Activated naive CD4-positive, alpha-beta T cell (primary cell): ENCODE results near the gene THY1.
"Not testable (repeated sequence)": the region's sequence is repeated elsewhere in the genome, so short reads cannot be mapped to it uniquely, and the experiment has no call there.

ENCODE experiments used
- DNase-seq, 4 experiments: peaks; one replicate each; lab custom pipeline; 2025; lab: John Stamatoyannopoulos, UW

The THY1 gene

DNA sequence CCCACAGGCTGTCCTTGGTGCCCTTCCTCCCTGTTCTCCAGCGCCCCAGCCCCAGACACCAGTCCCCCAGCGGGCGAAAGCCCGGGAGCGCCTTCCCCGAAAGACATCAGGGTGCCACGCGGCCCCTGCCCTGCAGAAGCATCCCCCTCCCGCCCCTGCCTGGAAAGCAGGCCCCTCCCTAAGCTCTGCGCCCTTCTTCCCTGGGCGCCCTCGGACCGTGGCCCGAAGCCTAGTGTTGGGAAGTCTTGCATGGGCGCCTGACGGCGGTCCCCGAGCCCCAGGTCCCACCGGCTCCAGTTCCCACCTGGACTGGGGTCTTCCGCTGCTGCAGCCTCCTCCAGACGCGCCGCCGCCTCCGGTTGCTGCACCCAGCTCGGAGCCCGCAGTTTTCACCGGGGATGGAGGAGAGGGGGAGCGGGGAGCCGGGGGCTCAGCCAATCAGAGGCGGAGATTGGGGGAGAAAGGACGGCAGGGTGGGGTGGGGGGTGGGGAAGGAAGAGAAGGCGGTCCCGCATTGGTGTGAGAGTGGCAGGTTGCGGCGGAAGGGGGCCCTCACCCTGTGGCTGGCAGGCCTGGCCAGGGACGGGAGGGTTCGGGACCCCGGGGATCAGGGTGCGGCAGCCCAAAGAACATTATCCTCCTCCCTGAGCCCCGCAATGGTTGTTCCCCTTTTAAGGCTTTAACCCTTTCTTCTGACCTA is at the start of gene THY1:
Gene THY1, minus strand, starts transcription at position 364 of the 700 bp plus-strand sequence. CDS start 2,267 bp downstream, outside the sequence.
- DNase-seq = no peak

DNA sequence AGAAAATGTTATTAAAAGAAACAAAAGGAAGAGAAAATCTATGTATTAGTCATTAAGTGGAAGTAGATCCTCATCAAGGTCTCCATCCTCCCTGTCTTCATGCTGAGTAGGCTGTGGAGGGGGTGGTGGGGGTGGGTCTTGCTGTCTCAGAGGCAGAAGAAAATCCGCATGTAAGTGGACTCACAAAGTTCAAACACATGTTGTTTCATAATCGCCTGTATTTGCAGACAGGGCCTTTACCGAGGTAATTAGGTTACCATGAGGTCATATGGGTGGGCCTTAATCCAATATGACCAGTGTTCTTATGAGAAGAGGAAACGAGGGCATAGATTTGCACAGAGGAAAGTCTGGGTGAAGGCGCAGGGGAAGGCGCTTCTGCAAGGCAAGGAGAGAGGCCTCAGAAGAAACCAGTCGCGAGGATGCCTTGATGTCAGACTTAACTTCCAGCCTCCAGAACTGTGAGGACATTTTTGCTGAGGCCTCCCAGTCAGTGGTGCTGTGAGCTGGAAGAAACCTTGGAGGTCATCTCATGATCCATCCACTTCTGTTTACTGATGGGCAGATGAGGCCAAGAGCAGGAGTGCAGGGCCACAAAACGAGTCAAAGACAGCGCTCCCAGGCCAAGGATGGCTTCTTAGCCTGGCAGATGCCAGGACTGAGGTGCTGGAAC is 49.3 kb upstream of the THY1 start:
- no peak for DNase-seq

DNA sequence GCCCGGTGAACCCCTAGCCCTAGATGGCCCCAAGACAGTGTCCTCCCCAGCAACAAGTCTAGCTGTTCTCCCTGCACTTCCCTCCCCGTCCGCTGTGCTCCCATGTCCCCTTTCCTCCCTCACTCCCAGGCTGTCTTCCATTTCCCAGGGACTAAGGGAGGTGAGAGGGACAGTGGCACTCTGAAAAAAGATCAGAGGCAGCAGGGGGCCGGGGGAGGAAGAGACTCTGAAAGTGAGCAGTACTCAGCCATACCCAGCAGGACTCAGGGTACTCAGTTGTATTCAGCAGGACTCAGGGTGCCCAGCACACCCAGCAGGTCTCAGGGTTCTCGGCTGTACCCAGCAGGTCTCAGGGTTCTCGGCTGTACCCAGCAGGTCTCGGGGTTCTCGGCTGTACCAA is 48.4 kb upstream of the THY1 start:
- DNase-seq = no peak

DNA sequence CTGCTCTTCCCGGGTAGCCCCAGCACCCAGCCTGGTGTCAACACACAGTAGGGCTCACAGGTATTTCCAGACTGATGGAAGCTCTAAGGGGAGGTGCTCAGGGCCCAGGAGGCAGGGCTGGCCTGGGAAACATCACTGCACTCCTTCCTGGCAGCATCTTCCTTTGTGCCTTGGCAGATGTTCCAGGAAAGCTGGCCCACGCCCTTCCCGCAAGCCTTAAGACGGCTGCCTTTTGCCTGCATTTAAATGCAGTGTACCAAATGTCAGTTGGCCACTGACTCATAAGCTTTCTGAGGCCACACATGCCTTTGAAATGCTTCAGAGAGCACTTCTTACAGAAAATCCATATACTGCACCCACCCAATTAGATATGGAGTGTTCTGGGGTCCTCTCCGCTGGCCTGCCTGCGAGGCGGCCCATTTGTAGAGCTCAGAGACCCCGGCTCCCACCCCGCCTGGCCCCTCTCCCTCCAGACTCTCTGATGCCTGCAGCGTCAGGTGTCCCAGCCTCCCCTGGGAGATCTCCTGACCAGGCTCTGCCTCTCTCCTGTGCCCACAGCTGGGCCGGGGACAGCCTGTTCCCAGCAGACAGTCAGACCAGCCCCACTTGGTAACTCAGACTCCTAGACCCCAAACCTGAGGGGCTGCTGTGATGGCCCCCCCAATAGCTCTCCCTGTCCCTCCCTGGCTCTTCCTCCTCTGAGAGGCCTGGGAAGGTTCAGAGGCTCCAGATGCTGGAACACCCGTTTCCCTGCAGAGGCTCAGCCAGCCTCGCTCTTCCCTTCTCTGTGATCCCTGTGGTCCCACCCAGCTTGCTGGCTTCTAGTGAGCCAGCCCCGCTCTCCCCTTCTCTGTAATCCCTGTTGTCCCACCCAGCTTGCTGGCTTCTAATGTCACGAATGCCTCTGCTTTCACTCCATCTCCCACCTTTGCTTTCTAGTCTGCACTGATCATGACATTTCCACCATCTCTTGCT is 47.6 kb upstream of the THY1 start:
- DNase-seq = no peak

DNA sequence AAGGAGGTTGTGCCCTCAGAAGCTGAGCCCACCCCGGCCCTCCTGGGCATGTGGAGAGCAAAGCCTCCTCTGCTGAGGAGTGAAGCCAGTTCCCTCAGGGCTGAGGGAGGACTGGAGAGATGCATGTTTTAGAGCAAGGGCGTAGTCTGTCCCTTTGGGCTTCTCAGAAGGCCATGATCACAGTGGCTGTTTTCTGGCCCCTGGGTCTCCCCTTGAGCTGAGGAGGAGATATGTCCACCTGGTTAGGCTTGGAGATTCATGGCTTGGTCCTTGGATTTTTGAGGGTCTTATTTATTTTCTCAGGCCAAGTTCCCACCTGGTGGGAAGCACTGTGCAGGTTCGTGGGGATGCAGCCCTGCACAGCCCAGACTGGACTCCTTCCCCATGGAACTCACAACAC is 46.5 kb upstream of the THY1 start:
- no peak for DNase-seq

DNA sequence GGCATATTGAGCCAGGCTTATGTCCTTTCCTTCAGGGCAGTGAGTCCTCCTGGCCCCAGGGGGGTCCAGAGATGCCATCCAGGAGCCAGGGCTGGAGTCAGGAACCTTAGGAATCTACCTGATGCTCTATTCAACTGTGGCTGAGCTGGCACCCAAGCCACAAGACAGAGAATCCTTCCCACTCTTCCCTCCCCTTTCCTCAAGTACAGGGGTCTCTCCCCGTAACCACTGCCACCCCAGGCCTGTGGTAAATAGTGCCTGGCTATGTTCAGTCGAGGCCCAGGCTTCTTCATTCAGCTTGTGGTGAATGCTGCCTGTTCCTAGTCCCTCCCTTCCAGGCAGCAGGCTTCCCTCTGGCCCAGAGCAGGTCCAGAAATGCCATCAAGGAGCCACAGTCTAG is 45.5 kb upstream of the THY1 start:
- DNase-seq = no peak

DNA sequence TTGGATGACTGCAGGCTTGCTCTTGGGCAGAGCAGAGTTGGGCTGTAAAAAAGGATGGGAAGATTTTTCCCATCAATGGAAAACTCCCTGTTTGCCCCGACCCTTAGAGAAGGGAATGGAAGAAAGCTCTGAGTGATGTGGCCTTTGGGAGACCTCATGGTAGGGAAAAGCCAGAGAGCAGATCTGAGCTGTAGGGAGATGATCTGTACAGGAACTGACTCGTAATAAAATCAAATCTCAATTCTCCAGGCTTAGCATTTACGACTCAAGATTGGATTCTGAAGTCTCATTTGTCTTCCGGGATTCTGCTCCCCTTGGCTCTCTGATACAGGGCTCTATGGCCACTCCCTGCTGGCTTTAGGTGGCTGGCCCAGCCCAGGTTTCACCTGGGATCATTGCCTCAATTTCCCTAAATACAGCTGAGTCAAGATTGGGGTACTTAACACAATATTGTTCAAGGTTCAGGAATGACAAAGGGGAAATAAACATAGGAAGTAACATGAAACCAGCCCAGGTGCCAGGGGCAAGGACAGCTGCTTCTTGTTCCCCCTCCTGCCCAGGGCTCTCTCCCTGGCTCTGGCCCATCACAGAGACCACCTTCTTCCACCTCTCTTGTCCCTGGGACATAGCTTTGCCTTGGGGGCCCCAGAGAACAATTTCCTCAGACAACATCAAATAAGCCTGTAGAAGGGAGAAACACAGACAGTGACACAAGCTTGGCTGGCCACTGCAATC is 38.4 kb upstream of the THY1 start:
- DNase-seq = no peak

DNA sequence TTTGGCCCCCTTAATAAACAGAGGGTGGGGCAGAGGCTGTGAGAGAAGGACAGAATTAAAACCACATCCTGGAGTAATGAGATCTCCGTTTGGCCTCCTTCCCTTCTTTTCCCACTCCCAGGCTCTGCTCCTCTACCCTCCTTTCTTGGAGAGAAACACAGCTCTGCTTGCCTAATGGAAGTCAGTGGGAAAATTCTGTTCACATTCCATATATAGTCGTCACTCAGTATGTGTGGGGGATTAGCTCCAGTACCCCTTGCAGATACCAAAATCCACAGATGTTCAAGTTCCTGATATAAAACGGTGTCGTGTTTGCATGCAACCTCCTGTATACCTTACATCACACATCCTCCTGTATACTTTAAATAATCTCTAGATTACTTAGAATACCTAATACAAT is 37.6 kb upstream of the THY1 start:
- DNase-seq = no peak

DNA sequence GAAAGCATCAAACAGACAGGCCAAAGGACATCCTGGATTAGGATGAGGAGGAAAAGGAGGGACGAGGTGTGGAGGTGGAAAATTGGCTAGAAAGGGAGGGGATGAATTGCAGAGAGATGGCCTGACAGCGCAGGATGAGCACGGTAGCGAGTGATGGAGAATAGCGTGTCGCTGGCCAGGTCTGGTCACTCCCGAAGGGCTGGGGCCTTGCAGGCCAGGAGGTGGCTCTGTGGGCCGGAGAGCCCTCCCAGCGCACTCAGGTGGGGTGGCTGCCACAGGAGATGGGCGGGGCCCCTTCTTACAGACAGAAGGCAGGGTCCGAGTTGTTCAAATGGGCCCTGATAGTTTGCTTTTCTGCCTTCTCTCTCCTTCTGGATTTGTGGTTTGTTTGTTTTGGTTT is 37.1 kb upstream of the THY1 start:
- no peak for DNase-seq

DNA sequence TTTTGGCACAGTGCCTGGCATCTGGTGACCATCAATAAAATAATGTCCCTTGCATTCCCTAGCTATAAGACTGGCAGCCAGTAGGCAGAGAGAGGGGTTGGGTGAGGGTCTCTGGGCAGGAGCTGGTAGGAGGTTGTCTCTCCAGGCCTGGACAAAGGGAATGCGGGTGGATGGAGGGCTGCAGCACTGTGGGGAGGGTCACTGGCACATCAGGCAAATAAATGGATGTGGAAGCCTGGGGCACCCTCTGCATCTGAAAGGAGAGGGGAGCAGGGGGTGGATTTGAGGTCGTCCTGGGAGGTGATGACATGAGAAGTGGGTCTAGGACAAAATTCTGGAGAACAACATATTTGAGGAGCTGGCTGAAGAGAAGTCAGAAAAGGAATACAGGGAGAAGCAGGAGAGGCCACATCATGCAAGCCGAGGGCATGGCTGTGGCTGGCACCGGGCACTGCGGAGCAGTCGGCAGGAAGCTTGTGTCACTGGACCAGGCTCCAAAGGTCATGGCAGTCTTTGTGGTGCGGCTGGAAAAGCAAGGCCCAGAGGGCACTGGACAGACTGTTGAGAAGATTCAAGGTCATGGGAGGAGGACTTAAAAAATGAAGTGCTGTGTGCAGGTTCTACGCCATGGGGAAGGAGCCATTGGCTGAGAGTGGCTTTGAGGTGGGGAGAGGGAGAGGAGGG is 36.5 kb upstream of the THY1 start:
- DNase-seq = no peak

DNA sequence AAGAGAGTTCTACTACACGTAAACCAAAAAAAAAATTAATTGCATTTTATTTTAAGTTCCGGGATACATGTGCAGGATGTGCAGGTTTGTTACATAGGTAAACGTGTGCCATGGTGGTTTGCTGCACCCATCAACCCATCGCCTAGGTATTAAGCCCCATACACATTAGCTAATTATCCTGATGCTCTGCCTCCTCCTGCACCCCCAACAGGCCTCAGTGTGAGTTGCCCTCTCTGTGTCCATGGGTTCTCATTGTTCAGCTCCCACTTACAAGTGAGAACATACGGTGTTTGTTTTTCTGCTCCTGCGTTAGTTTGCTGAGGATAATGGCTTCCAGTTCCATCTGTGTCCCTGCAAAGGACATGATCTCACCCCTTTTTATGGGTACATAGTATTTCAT is 32.7 kb upstream of the THY1 start:
- DNase-seq = not testable (repeated sequence)

DNA sequence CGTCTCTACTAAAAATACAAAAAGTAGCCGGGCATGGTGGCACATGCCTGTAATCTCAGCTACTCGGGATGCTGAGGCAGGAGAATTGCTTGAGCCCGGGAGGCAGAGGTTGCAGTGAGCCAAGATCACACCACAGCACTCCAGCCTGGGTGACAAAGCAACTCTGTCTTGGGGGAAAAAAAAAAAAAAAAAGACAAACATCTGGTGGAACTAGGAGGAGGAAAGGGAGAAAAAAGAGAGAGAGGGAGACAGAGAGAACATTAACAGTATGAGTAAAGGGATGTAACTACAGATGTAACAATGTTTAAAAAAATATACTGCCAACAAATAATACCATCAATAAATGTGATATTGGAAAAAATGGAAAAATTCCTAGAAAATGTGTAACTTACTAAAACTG is 32.3 kb upstream of the THY1 start:
- DNase-seq = not testable (repeated sequence)

DNA sequence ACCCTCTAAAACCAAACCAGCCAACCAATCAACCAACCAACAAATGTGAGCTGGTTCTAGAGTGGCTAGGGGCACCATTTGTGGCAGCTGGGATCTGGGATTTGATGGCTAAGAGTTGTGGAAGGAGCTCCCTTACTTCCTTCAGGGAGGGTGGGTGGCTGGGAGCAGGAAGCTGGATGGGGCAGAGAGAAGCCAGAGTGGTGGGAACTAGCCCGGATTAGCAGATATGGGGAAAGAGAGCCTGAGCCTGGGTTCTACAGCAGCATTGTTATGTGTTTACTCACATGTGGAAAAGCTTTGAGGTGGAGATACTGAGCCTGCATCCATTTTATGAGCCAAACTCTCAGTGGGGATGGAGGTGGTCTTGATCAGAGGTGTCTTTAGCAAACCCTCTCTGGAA is 30.9 kb upstream of the THY1 start:
- DNase-seq = no peak

DNA sequence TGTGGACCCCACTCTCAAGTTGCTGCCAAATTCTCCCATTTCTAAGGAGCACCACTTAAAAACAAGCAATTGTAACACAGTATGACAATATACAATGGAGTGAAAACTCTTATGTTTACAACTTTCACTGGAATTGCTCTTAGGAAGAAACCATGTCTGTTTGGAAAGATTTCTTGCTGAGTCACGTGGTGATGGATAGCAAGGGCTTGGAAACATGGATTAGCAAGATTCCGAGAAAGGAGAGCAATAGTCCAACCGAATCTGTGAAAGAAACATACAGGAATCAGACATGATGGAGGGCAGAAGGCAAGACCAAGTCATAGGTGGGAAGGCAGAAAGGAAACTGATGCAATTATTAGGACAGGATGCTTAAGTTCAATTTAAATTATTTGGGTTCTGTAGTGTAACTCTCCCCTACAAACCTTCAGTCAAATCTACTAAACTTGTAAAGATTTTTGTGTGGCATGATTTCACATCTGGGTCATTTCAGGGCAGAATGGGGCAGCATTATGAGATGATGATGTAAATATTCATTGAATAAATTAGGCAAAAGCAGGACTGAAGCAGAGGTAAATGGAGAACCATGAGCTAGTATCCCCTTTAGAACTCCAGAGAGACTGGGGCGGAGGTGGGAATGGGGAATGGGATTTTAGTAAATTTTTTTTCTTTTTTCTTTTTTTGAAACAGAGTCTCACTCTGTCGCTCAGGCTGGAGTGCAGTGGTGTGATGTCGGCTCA is 27.8 kb upstream of the THY1 start:
- DNase-seq = no peak

DNA sequence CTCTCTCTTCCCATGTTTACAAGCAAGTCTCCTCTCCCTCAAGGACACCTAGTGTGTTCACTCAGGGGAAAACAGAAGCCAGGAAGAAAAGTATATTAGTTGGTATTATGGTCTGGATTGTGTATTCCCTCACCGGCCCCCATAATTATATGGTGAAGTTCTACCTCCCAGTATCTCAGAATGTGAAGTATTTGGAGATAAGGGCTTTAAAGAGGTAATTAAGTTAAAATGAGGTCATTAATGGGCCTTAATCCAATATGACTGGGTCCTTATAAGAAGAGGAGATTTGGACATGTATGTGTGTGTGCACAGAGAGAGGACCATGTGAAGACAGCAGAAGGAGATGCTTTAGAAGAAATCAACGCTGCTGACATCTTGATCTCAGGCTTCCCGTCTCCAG is 26.5 kb upstream of the THY1 start:
- no peak for DNase-seq

DNA sequence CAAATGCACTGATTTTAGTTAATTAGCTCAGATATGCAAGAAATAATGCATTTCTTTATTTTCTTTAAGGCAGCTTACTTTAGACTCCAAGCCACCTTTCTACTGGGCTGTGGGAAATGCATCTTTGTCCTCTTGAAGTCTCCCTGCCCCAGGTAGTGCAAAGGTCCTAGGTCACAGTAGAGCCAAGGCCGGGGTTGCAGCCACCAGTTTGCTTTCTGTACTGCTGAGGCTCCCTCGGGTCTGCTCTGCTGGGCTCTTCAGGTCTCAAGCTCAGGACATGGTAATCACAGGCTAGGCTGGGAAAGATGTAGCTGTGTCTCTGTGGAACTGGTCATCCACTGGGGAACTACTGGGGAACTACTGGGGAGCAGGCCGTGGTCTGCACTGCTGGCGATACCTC is 25.4 kb upstream of the THY1 start:
- DNase-seq = no peak

DNA sequence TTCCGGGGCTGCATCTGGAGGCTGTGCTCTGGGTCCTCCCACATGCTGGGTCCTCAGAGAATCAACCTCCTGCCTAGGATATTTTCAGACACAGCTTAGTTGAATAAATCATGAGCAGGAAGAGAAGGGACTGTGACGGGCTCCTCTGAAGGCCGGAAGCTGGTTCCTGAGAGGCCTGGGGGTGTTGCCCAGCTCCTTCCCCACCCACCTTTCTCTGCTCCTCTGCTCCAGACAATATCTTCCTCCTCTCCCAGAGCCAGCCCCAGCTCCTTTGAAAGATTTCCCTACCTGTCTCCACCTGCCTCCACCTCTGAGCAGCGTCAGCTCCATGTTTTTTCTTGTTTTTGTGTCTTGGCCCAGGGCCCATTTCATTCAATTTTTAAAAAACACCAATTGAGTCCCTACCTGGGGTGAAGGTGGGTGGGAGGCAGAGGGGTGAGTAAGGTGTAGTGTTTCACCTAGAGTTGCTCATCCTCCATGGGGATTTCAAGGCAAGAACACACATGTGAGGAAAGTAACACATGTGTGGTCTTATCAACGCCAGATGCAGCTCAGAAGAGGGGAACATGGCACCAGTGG is 24.8 kb upstream of the THY1 start:
- DNase-seq = no peak

DNA sequence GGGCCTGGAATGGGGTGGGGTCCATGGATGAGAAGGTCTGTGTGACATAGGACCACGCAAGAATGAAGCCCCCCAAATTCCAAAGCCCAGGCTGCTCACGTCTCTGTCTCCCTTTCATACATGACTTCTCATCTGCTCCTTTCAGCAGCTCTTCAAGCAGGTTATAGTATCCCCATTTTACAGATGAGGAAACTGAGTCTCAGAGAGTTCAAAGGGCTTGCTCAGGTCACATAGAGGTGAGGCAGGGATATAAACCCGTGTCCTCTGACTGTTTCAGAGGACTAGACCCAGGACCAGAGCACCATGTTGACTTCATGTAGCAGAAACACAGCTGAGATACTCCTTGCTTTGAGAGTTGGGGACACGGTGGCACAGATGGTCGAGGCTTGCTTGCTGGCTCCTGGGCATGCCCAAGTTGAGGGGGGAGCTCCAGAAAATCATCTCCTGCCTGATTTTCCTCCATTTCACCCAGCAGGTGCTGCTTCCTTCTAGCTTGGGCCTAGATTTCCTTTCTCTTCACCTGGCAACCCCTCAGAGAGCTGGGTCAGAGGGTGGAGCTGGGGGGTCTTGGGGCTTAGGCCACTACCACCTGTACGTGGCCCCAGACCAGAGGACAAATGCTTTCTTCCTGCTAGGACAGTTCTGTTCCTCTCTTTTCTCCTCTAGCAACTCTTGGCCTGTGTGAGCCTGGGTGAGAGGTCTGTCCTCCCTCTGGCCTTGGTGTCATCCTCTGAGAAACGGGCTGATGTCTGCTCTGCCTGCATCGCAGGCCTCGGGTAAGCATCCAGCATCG is 24.1 kb upstream of the THY1 start:
- no peak for DNase-seq

DNA sequence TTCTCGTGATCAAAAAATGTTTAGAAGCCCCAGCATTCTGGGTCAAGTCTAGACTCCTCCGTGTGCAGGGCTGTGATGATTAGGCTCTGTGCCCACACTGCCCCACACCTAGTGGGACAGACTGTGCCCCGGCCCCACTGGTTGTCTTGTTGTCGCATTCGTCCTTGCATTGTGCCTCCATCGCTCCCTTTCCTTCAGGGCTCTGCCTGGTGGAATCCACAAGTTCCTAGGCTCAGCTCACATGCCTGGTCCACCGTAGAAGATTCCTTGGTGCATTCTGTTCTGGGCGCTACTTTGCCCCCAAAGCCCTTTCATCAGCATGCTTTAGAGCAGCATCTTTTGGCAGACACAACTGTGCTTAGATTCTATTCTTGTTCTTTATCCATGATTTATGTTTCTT is 23.5 kb upstream of the THY1 start:
- no peak for DNase-seq

DNA sequence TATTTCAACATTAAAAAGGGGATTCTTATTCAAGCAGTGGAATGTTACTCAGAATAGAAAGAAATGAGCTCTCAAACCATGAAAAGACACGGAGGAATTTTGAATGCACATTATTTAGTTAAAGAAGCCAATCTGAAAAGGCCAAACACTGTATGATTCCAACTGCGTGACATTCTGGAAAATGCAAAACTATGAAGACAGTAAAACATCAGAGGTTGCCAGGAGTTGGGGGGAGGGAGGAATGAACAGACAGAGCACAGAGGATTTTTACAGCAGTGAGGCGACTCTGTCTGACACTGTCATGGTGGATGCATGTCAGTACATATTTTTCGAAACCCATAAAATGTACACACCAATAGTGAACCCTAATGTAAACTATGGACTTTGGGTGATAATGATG is 22.9 kb upstream of the THY1 start:
- DNase-seq = no peak
